NCI-H82 (cell line): ENCODE measurements around the gene TSACC.
"Not testable (repeated sequence)": the region's sequence is repeated elsewhere in the genome, so short reads cannot be mapped to it uniquely, and the experiment has no call there.

Experiments
- DNase-seq: peaks from one replicate; lab custom pipeline; 2025; lab: John Stamatoyannopoulos, UW

The TSACC gene

GRCh38 chr1:156346636-156347035, 8.3 kb downstream of the TSACC start:
- peak; percentile 92 for DNase-seq

GRCh38 chr1:156347331-156347730, 9.0 kb downstream of the TSACC start:
- no peak for DNase-seq

GRCh38 chr1:156352481-156352880, 14.2 kb downstream of the TSACC start:
- DNase-seq = not testable (repeated sequence)

DNA sequence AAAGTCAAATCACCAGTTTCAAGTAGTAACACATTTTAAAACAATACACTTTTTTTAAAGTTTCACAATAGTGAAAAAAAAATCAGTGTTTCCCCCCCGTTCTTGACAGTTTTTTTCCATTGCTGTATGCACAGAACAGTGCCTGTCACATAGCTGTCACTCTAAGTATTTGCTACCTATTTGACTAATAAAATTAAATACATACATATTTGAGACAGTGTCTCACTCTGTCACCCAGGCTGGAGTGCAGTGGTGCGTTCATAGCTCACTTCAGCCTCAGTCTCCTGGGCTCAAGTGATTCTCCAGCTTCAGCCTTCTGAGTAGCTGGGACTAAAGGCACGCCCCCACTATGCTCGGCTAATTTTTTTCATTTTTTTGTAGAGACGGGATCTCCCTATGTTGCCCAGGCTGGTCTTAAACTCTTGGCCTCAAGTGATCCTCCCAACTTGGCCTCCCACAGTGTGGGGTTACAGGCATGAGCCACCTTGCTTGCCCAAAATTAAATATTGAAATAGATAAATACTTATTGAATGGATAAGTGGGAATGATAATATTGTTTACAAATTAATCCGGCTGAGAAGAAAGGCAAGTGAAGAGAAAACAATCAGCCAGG, 18.0 kb downstream of the TSACC start:
- DNase-seq = no peak

DNA sequence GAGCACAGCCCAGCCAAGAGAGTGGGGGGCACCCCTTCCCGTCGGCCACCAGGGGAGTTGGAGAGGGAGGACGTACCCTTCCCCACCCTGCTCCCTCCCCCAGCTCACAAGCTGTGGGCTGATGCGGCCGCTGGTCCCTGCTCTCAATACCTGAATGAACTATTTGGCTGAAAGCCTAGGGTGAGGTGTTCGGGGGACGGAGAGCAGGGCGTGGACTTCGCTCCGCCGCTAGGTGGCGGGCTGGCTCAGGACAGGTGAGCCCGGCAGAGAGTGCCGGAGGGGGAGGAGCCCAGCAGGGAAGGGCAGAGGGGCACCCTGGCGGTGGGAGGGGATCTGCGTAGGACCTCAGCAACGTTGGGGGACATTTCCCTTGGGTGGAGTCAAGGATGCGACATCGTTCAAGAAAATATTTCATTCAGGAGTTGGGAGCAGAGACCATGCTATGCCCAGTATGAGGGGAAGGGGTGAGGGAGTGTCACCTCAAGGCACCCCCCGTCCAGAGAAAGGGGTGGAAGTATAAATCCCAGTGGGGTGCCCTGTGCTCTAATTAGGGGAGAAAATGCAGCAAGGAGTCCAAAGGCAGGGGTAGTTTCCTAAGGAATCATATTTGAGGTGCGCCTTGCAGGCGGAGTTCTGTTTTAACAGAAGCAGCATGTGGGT, 18.7 kb downstream of the TSACC start:
- DNase-seq = peak; percentile 92

DNA sequence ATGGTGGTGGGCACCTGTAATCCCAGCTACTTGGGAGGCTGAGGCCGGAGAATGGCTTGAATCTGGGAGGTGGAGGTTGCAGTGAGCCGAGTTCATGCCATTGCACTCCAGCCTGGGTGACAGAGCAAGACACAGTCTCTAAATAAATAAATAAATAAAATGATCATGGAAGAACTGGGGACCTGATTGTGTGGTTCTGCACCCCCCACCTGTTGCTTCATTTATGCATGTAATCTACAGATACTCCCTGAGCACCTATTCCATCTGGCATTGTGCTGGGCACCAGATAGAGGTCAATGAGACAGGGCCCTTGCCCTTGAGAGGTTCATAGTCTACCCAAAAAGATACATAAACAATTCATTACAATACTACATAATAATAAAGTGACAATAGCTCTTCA, 19.7 kb downstream of the TSACC start:
- no peak for DNase-seq

GRCh38 chr1:156358641-156359040, 20.3 kb downstream of the TSACC start:
- no peak for DNase-seq

GRCh38 chr1:156359249-156359648, 20.9 kb downstream of the TSACC start:
- no peak for DNase-seq

DNA sequence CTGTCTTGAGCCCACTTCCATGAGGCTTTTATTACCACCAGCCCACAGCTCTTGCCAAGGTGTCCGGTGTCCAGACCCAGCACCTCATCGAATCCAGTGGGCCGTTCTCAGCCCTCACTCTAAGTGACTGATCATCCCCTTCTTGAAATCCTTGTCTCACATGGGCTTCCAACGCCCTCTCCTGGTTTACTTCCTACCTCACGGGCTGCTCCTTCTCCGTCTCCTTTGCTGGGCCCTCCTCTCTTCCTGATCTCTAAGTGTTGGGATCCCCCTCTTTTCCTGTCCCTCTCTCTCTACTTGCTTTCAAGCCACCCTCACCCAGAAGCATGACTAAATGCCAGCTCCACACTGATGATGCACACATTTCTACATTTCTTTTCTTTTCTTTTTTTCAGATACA, 21.6 kb downstream of the TSACC start:
- DNase-seq = peak; percentile 84

- no peak for DNase-seq
Observed at GRCh38 chr1:156360534-156360933, 22.2 kb downstream of the TSACC start.

DNA sequence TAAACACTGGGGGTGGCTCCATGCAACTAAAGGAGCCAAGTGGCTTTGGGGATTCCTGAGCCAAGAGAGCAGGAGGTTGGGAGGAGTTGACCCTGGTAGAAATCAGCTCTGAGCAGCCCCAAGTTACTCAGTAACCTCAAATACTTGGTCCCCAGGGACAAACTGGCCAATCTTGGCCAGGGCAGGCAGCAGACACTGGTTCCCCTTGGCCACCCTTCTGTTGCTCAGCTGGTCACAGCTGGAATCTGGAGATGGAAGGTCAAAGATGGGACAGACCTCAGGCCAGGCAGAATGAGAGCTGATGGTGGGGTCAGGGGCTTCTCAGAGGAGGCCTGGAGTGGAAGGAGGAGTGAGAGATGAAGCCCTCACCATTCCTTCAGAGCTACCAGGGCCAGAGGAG, 27.4 kb downstream of the TSACC start:
- no peak for DNase-seq

DNA sequence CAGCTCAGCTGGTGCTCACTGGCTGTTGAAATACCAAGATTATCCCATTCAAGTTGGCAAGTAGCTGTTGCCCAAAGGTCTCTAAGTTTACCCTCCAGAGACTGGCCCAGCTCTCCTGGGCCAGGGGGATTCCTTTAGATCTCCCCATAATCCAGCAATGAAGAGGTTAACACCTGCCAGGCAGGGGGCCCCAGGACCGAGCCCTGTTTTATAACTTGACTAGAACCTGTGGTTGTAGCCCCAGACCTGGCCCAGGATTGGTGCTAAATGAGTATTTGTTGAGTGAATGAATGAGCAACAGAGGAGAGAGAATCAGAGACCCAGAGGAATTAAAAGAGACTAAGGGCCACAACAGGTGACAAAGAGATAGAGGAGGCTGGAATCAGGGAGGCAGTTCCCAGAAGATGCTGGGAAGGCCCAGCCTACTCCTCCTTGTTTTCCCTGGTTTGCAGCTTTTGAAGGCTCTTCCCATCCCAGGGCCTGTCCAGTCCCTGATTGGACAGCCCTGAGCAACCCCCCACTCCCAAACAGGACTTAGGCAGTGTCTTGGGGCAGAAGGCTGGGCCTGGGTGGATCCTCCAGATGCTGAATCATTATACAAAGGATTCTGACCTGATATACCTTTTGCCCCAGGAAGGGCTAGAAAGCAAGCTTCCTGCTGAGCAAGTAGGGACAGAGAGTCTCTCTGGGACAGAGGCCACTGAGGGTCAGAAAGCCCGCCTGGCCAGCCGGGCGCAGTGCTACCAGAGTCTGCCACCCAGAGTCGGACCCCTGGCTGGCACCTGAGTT, 28.2 kb downstream of the TSACC start:
- DNase-seq = no peak

DNA sequence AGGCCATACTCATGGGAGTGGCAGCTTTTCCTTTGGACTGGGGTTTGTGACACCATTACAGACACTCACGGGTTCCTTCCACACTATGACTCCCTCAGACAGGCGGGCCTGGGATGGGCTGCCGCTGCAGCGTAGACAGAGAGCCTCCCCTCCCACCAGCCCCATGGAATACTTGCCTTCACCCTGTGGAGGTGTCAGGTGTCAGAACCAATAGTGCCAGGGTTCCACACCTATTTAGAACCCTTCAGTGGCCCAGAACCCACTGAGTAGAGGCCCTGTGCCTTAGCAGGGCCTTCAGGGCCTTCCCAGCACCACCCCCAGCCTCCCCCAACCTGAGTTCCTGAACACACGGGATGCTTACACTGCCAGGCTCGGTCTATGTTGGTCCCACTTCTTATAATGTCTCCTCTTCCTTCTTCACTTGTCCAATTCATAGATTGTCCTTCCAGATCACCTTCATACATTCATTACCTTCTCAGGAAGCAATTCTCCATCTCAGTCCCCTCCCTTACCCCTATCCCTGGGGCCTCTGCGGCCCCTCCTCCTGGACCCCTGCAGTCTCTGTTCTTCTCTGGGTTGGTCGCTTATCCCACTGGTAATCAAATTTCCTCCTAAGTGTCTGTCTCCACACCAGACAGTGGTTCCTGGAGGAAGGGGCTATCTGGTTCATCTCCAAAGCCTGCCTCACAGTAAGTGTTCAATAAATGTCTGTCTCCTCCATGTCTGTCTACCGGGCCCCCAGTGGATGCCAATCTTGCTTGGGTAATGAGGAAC, 29.2 kb downstream of the TSACC start:
- no peak for DNase-seq

- no peak for DNase-seq
Observed at GRCh38 chr1:156368157-156368658, 29.9 kb downstream of the TSACC start.

- DNase-seq = no peak
Observed at GRCh38 chr1:156368889-156369684, 30.8 kb downstream of the TSACC start, which contains the start of gene RHBG. Gene RHBG (plus strand): TSS chr1:156369211. CDS start chr1:156369250, 39 bp downstream.

- not testable (repeated sequence) for DNase-seq
Observed at GRCh38 chr1:156369685-156370286, 31.5 kb downstream of the TSACC start.

DNA sequence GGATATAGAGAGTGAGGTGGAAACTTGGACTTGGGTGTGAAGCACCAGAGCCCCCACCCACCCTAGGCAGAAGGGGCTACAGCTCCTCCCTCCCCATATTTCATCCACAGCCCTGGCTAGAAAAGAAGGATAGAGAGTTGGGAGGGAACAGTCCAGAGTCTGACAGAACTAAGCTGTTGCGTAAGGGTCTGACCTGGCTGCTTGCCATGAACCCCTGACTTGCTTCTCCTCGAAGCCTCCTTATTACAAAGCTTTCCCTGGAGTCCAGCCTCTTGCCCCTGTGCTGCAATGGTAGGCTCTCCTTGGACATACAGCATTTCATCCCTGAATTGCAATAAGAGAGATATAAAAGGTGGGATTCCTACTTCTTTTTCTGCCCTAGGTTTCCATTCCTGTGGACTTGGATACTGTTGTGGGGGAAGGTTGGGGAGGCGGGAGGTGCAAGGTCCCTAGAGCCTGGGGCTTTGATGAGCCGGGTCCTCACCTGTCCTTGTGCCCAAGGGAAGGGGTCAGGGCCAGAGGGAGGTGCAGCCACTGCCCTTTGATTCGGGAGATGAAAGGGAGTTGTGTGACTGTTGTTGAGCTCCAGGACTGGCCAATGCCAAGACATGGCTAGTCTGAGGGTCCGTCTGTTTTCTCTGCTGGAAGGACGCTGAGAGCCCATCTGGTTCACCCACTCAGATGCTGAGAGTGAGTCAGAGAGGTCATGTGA, 33.4 kb downstream of the TSACC start:
- no peak for DNase-seq

DNA sequence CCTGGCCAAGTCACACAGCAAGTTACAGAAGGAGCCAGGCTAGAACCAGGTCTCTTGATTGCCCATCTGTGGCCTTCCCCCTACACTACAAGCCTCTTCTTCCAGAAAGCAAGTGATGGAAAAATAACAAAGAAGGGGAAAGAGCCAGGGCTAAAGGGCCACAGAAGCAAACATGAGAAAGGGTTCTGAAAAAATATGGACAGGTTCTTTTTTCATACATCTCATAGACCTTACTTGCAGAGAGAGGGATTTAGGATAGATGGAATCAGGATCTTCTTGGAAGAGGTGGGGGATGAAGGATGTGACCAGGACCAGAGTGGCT, 33.9 kb downstream of the TSACC start:
- no peak for DNase-seq

GRCh38 chr1:156372876-156373275, 34.5 kb downstream of the TSACC start:
- DNase-seq = peak; percentile 91

DNA sequence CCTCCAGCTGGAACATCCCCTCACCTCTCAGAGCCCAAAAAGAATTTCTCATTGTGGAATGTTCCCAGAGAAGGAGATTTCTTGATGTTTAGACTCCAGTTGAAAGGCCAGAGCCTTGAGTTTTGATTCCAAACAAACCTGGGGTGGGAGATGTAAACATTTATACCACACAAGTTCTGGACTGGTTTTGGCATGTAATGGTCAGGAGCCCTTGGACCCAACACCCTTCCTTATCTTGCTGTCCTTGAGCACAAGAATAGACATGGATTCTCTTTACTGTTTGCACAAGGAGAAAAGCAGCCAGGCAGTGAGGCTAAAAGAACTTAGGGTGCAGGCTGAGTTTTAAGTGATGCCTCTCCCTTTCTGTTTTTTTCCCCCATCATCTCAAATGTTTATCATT, 35.2 kb downstream of the TSACC start:
- no peak for DNase-seq
